Left lung (tissue), 10 donors: ENCODE results near the gene PTPRN2. TPM values are rescaled to one million over a fixed set of nuclear protein-coding genes. Genes with fewer than 3 reads are reported as not detected.
"Not testable (repeated sequence)": the region's sequence is repeated elsewhere in the genome, so short reads cannot be mapped to it uniquely, and the experiment has no call there.

Experiments used
- ATAC-seq: fragments of 200-7000 bp; cut with Tn5 transposase; one replicate; pipeline ENCODE4 v1.9.1; 2020; ENCODE audit warnings: moderate library complexity
- DNase-seq, 4 donors: peaks; one replicate each; pipeline ENCODE4 v3.0.0-alpha.2; 2013 to 2020
- H3K27ac ChIP-seq, 2 donors: fragments of 200-600 bp; sonication (generic) in 1 of 2; one replicate each; pipeline versions ENCODE4 v1.5.0 to v1.8.0; 2020 to 2021
- H3K27me3 ChIP-seq, 2 donors: fragments of 200-600 bp; sonication (generic) in 1 of 2; one replicate each; pipeline versions ENCODE4 v1.5.0 to v1.8.0; 2020 to 2021
- H3K36me3 ChIP-seq, 2 donors: fragments of 200-600 bp; sonication (generic) in 1 of 2; one replicate each; pipeline versions ENCODE4 v1.5.0 to v1.8.0; 2020 to 2021
- H3K4me1 ChIP-seq, 2 donors: fragments of 200-600 bp; one replicate each; pipeline ENCODE4 v1.8.0; 2021
- H3K4me3 ChIP-seq, 2 donors: fragments of 200-600 bp; sonication (generic) in 1 of 2; one replicate each; pipeline versions ENCODE4 v1.5.0 to v1.8.0; 2020 to 2021; ENCODE audit warnings: mild to moderate bottlenecking in 1 of 2
- H3K9me3 ChIP-seq, 2 donors: fragments of 200-600 bp; sonication (generic) in 1 of 2; one replicate each; pipeline versions ENCODE4 v1.5.0 to v1.8.0; 2020 to 2021
- CTCF ChIP-seq, 2 donors: fragments of 200-600 bp; sonication (generic) in 1 of 2; IDR thresholded peaks; one replicate each; pipeline versions ENCODE4 v1.5.0 to v1.8.0; 2021; ENCODE audit warnings: antibody characterized with exemption in 2 of 2
- intact Hi-C, 2 donors: fragments of 100-400 bp; cut with DNase I; formaldehyde crosslinking; loops; one replicate each; pipeline versions ENCODE4 v1.11.2 to v1.14.2; 2022
- polyA plus RNA-seq, 6 donors: library from polyadenylated mRNA; unstranded; fragments of 120-200 nt; gene quantifications; one replicate each; pipeline ENCODE4 v1.2.1, GENCODE V29; 2013; ENCODE audit not compliant: insufficient read length in 6 of 6
- total RNA-seq, 2 donors: library from RNA; stranded (reverse); fragmentation: NEBNext Ultra II Directional; extraction: Animal tissue kit (Norgen Biotek cat#: 25700); gene quantifications; one replicate each; pipeline ENCODE4 v1.2.1, GENCODE V29; 2021
- donor health status: DM: no; HTN: yes; CAD: no.
- donor health status: DM: no; HTN: no; CAD: no.

PTPRN2 gene
- total and polyA plus RNA-seq, 8 donors, result 4.0 to 7.8 (median 6.8) TPM

GRCh38 chr7:158535079-158535478 lies 52.5 kb downstream of the PTPRN2 start:
- no peak for DNase-seq
- H3K36me3 ChIP-seq, result no peaks in the 10 kb centered on the region
- ATAC-seq, result no peak
- no peak overlapping the region for H3K27ac ChIP-seq
- H3K4me3 ChIP-seq, result no peak overlapping the region
- peaks cover 0 to 6% of the 10 kb centered on the region in 2 donors for H3K27me3 ChIP-seq
- intact Hi-C loops, result no loop called here
- H3K4me1 ChIP-seq, result no peaks in the 10 kb centered on the region
- H3K9me3 ChIP-seq, result no peaks in the 10 kb centered on the region
- TF ChIP-seq CTCF (IDR thresholded peaks at IDR 0.05), result no peak

DNA sequence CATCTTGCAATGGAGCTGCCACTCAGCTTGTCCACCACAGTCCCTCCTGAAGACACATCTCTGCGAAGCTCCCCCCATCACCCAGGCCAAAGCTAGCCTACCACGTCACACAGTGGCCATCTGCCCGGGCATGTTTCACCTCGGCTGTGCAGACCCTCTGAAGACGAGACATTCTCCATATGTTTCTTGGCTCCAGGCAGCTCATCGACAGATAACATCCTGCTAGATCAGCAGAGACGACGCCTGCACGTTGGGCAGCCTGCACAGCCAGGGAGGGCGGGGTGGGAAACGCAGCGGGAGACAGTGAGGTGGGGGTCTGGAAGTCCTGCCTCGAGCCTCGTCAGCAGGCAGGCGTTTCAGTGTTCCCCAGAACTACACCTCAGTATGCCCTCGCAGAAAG lies 53.0 kb downstream of the PTPRN2 start:
- Histone ChIP-seq H3K27me3 (peaks cover 0 to 6% of the 10 kb centered on the region in 2 donors), H3K4me3 (no peak overlapping the region), H3K27ac (no peak overlapping the region), H3K36me3 (no peaks in the 10 kb centered on the region), H3K4me1 (no peaks in the 10 kb centered on the region), H3K9me3 (no peaks in the 10 kb centered on the region)
- intact Hi-C loops, result no loop called here
- no peak for TF ChIP-seq CTCF (IDR thresholded peaks at IDR 0.05)
- DNase-seq (peak in 2 of 4 donors; percentile 95 to 97), ATAC-seq (no peak)

DNA sequence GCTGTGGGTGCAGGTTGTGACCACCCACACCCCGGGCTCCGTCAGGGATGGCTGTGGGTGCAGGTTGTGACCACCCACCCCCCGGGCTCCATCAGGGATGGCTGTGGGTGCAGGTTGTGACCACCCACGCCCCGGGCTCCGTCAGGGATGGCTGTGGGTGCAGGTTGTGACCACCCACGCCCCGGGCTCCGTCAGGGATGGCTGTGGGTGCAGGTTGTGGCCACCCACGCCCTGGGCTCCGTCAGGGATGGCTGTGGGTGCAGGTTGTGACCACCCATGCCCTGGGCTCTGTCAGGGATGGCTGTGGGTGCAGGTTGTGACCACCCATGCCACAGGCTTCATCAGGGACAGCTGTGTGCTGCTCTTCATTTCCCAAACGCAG lies 53.5 kb downstream of the PTPRN2 start:
- H3K27me3 ChIP-seq, DNase-seq, H3K27ac ChIP-seq, ATAC-seq, H3K4me1 ChIP-seq, H3K36me3 ChIP-seq, intact Hi-C loops, H3K9me3 ChIP-seq, H3K4me3 ChIP-seq: not testable (repeated sequence)

DNA sequence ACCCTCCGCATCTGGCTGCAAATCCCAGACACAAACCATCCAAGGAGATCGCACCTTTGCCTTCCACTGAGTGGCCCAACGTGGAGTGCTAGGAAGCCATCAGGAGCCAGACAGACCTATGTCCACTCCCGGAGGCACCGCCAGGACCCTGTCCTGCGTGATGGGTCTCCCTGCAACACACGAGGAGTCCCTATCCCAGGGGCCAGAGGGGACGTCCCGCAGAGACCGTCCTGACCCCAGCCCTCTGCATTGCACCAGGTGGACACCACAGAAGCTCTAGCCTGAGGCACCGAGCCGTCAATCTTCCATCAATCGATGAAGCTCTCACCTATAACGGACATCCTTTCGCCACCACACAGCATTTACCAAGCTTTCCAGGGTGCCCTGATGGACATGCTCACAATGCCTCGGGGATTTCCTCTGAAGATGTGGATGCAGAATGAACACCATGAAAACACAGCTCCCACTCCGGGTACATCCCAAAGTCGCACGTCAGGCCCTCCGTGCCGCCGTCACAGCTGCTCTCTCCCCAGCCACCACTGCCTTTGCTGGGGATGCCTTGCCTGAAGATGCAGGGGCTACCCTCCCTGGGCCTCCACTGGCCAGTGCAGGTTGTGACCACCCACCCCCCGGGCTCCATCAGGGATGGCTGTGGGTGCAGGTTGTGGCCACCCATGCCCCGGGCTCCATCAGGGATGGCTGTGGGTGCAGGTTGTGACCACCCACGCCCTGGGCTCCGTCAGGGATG lies 54.1 kb downstream of the PTPRN2 start:
- Histone ChIP-seq H3K27ac (no peak overlapping the region), H3K27me3 (peaks cover 0 to 6% of the 10 kb centered on the region in 2 donors), H3K4me3 (no peak overlapping the region), H3K36me3 (no peaks in the 10 kb centered on the region), H3K4me1 (no peaks in the 10 kb centered on the region), H3K9me3 (no peaks in the 10 kb centered on the region)
- intact Hi-C loops, result no loop called here
- no peak for TF ChIP-seq CTCF (IDR thresholded peaks at IDR 0.05)
- ATAC-seq (no peak), DNase-seq (no peak)

DNA sequence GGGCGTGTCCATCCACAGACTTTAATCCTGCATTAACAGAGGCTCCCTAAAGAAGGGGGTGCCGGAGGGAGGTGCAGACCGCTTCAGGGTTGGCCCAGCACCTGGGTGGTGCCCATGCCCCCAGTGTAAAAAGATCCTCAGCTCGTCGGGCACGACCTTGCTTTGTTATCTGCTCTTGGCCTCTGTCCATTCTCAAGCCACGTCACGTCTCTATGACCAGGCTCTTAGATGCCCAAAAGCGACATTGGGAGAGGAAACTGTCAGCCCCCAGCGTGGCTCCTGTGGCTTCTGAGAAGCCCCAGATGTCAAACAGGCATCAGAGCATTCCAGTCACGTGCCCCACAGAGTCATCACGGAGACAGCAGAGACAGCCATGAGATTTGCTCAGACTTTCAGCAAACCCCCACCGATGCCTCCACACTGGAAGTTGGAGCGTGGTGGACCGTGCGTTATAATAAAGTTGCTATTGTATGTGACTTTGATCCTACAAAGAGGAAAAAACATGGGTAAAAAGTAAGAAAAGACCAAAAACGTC lies 55.5 kb downstream of the PTPRN2 start:
- no peak for ATAC-seq
- intact Hi-C loops, result no loop called here
- DNase-seq, result no peak

More for the DNA sequence above, 55.5 kb downstream of the PTPRN2 start:
- Histone ChIP-seq H3K27me3 (peaks cover 0 to 9% of the 10 kb centered on the region in 2 donors), H3K4me3 (no peak overlapping the region), H3K9me3 (no peaks in the 10 kb centered on the region), H3K27ac (no peak overlapping the region), H3K4me1 (no peaks in the 10 kb centered on the region), H3K36me3 (no peaks in the 10 kb centered on the region)
- TF ChIP-seq CTCF (IDR thresholded peaks at IDR 0.05), result no peak
